Right ventricle myocardium superior (tissue), 1 donor: ENCODE data around the gene SOCS7. TPM values are rescaled to one million over a fixed set of nuclear protein-coding genes. Genes with fewer than 3 reads are reported as not detected.
"Not testable (repeated sequence)": the region's sequence is repeated elsewhere in the genome, so short reads cannot be mapped to it uniquely, and the experiment has no call there.

ENCODE experiments used
- ATAC-seq: fragments of 200-7000 bp; cut with Tn5 transposase; one replicate; pipeline ENCODE4 v1.9.1; 2020; ENCODE audit warnings: mild to moderate bottlenecking; ENCODE audit not compliant: poor library complexity
- DNase-seq: peaks from one replicate; pipeline ENCODE4 v3.0.0-alpha.2; 2020
- intact Hi-C: fragments of 100-400 bp; cut with DNase I; formaldehyde crosslinking; loops from one replicate; pipeline ENCODE4 v1.11.2; 2022
- total RNA-seq: library from RNA; stranded (reverse); fragmentation: NEBNext Ultra II Directional; extraction: Animal tissue kit (Norgen Biotek cat#: 25700); gene quantifications from one replicate; pipeline ENCODE4 v1.2.1, GENCODE V29; 2021
- donor health status: DM: no; HTN: yes; CAD: no; lungs with severe emphysema.

Gene SOCS7
- total RNA-seq, 1 donor from 2014 or later = 10.1 TPM

DNA sequence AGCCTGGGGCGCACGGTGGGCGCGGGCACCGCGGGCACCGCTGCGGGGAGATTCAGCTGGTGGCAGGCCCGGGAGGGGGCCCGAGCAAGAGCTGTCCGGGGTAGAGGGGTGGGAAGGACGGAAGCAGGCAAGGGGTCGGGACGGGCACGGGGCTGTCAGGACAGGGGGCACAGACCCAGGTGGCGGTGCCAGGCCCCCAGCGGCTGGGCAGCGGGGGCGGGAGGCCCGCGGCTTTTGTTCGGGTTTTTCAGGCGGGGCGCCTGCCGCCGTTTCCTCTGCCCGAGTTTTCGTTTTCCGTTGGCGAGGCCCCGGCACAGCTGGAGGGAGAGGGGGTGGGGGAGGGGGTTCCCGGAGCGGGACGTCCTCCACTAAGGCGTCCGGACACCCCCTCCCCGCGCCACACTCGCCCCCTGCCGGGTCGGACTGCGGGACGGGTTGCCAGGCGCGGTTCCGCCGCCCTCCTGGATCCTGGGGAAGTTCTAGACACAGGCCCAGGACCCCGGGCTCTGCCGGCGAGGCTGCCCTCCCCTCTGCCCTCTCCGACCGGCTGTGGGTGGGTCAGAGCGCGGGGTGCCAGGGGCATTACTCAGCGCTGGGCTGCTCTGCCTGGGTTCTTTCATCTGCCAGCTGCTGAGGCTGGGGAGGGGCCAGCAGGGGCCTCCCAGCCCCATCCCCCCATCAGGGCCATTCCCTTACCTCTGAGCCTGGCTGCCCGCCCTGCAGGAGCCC lies 77.2 kb downstream of the SOCS7 start:
- peak; percentile 79 for DNase-seq
- ATAC-seq = peak; percentile 74
- intact Hi-C loops = loop anchor here (5.0 kb wide), 1 partner anchor 38 kb away; no protein-coding TSS in a partner anchor

DNA sequence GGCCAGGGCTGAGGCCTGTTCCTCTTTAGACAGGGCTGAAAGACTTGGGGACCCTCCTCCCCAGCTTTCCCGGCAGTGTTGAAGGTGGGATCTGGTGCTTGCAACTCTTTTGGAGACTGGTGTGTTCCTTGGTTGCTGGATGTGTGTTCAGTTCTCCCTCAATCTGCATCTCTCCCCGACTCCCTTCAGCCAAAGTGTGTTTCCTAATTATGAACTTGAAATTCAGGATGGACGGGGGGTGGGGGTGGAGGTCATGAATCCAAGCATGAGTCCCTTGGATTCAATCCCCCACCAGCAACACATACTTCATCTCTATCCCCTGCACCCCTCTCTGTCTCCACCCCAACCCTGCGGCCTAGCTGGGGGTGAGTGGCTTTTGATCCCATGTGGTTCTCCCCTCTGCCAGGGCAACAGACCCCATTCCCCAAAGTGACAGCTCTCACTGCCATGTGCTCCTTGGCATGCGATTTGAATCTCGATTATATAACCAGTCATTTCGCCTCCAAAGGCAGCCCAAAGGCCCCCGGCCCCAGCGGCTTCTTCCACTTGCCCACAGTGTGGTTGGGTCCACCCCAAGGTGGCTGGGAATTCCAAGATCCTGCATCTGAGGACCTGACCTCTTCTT lies 77.9 kb downstream of the SOCS7 start:
- intact Hi-C loops = loop anchor here (5.0 kb wide), 1 partner anchor 38 kb away; no protein-coding TSS in a partner anchor
- DNase-seq (no peak), ATAC-seq (no peak)

DNA sequence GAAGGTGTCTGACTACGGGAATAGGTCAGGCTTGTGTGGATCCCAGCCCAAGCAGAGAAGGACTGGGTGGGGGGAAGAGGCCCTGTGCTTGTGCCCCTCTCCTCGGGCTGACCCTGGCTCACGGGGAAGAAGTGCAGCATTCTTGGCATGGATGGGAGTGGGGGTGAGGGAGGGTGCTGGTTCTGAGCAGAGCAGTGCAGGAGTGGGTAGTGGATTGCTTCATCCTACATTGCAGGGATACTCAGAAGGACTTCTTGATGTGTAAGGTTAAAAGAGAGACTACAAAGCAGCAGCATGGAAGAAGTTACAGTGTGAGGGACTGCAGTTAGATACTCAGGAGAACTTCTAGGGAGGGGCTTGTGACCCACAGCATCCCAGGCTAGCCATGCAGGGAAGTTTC lies 78.7 kb downstream of the SOCS7 start:
- intact Hi-C loops = no loop called here
- peak; percentile 12 for ATAC-seq
- no peak for DNase-seq

DNA sequence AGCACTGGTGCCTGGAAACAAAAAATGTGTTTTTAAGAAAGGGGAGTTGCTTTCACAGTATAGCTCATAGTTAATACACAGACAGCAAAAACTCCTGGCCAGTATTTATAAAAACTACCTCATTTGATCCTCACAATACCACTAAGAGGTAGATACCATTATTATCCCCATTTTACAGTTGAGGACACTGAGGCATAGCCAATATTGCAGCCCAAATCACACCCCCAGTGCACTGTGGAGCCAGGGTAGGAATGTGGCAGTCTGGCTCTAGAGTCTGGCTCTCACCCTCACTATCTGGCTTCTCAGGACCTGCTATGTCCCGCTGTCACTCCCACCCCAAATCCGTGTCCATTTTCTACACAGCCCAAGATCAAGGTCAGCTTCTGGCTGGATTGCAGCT lies 79.2 kb downstream of the SOCS7 start:
- intact Hi-C loops = no loop called here
- no peak for ATAC-seq
- no peak for DNase-seq

DNA sequence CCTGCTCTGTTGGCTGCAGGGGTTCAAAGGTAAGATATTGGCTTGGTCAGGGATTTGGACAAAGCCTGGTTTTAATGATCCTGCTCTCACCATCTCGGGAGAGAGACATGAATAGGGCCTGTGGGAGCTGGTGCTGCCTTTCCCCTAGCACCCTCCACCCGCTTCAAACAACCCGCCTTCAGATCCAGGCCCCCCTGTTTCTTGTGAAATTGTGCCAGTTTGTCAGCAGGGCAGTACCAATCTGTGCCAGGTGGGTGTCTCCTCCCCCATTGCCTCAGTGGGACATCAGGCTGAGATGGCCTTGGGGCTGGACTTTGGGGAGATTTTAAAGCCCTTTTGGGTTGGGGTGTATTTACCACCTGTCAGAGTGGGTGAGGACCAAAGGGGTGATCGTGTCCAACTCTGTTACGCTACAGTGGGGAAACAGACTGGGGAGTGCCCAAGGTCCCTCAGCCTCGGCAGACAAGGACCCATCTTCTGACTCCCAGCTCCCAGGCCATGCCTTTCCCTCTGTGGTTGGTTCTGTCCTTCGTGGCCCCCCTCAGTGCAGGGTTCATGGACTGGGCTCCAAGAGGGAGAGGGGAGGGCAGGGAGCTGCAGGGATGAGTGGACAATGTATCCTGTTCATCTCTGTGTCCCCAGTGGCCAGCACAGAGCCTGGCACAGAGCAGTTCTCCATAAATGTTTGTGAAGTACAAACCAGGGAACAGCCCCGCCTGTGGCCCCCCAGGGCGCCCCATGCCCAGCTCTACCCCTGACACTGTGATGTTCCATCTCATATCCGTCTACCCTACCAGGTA lies 79.9 kb downstream of the SOCS7 start:
- intact Hi-C loops = no loop called here
- no peak for DNase-seq
- ATAC-seq = no peak

DNA sequence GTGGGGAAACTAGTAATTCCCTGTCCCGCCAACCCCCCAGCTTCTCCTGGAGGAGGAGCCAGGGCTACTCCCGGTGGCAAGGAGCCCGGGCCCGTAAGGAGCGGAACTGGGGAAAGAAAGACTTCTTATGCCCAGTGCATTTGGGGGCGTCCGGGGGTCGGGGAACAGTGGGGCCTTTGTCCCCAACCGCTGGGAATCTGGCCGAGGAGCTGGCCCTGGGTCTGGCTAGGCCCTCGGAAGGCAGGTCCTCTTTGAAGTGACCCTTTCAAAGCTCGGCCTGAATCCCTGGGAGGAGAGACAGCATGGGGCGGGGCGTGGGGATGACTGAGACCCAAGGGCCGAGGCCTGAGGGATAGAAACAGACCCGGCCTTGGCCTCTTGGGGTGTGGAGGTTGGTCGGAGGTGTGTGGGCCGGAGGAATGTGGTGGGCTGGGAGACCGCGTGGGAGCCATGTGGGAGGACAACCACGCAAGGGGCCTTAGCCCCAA lies 82.6 kb downstream of the SOCS7 start:
- ATAC-seq = no peak
- intact Hi-C loops = no loop called here
- no peak for DNase-seq

DNA sequence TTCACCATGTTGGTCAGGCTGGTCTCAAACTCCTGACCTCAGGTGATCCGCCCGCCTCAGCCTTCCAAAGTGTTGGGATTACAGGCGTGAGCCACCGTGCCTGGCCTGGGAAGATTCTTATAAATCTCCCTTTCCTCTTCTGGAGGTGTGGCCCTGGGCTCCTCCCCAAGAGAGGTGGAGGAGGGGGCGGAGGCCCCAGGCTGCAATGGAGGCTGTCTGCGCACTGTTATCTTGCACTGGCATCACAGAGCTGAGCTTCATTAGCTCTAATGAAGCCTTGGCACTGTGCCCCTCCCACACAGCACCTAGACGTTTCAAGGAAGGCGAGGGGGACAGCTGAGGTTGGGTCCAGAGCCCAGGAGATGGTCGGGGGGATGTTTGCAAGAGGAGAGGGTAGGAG lies 84.2 kb downstream of the SOCS7 start:
- no peak for DNase-seq
- intact Hi-C loops = no loop called here

DNA sequence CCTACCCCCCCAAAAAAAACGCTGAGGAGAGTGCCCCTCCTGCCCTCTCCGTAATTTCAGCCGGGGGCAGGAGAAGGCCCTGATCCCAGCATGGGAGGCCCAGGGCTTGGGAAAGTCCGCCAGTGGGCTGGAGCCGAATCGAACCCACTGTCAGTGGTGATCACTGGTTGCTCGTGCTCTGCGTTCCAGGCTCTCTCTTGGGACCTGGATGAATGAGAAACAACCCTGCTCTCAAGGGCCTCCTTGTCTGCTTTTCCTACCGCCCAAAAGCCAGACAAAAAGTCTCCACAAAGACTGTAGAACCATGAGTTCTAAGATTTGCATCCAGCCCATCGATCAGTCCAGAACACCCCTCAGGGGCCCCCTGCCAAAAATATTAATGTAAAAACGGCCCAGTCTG lies 84.7 kb downstream of the SOCS7 start:
- intact Hi-C loops = no loop called here
- ATAC-seq (no peak), DNase-seq (no peak)

More for the DNA sequence above, 84.2 kb downstream of the SOCS7 start:
- ATAC-seq = no peak

DNA sequence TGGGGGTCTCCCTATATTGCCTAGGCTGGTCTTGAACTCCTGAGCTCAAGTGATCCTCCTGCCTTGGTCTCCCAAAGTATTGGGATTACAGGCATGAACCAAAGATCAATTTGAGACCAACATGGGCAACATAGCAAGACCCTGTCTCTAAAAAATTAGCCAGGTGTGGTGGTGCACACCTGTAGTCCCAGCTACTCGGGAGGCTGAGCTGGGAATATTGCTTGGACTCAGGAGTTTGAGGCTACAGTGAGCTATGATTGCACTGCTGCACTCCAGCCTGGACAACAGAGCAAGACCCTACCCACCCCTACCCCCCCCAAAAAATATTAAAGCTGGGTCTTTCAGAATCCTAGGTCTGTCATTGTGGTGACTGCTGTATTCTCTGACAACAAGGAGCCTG lies 85.7 kb downstream of the SOCS7 start:
- intact Hi-C loops, DNase-seq, ATAC-seq: not testable (repeated sequence)

DNA sequence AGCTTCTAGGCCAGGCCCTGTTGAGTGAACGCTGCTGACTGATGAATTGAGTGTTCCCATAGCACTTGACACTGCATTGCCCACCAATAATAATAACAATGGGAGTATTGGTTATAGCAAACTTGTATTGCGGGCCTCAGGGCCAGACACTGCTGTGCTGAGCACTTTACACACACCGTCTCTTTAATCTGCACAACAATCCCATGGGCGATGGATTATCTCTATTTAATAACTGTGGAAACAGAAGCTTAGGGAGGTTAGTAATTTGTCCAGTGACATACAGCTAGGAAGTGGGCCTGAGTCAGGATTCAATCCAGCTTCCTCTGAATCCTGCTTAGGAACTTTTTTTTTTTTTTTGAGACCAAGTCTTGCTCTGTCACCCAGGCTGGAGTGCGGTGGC lies 87.8 kb downstream of the SOCS7 start:
- intact Hi-C loops = no loop called here
- DNase-seq (no peak), ATAC-seq (no peak)

DNA sequence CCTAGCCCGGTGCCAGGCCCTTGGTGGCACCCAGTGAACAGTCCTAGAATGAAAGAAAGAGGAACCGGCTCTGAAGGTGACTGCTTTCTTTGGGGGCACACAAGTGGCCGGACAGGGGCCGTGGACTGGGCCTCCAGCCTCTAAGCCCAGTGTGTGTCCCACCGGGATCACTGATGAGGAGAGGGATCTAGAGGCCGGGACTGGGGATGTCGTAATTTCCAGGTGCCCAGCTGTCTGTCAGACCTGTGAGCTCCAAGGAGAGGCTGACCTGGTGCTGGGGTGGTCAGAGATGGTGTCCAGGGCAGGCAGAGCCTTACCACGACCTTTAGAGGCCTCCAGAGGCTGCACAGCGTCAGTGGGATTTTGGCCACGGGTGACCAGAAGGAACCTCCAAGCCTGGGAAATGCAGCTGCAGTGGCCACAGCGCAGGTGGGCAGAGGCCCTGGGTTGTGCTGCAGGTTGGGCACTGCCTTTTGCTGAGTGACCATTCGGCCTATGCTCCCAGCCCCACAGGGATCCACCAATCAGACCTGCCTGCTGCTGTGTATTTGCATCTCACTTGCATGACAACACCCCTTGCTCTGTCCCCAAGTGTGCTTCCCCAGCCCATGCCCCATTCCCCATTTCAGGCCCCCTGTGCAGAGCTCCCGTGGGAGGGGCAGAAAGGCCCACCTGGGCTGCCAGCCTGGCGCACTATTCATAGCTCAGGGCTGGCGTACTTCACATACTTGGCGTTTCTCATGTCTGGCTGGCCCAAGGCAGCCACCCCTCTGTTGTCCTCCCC lies 89.2 kb downstream of the SOCS7 start:
- ATAC-seq = peak; percentile 84
- DNase-seq = peak; percentile 72
- intact Hi-C loops = loop anchor here (5.0 kb wide), 1 partner anchor 36 kb away; no protein-coding TSS in a partner anchor

DNA sequence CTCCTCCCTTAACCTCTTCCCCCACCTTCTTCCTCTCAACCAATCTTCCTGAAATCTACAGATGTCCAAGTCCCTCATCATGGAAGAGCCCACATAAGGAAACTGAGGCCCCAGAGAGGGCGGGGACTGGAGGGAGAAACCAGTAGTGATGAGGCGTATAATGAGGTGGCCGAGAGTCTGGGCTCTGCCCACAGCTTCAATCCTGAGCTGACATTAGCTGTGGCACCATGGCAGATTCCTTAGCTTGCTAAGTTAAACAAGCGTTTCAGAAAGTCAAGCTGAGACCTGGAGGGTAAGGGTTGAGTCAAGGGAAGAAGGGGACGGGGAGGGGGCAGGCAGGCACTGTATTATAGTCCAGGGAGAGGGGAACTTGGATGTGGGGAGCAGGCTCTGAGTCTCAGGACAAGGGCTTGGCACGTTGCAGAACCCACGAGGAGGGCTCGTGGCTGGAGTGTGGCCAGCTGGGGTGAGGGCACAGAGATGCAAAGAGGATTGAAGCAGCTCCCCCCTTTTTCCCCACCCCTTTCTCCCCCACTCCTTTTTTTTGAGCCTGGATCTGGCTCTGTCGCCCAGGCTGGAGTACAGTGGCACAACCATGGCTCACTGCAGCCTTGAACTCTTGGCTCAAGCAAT lies 89.9 kb downstream of the SOCS7 start:
- ATAC-seq = peak; percentile 37
- intact Hi-C loops = loop anchor here (5.0 kb wide), 1 partner anchor 36 kb away; no protein-coding TSS in a partner anchor
- DNase-seq = no peak

DNA sequence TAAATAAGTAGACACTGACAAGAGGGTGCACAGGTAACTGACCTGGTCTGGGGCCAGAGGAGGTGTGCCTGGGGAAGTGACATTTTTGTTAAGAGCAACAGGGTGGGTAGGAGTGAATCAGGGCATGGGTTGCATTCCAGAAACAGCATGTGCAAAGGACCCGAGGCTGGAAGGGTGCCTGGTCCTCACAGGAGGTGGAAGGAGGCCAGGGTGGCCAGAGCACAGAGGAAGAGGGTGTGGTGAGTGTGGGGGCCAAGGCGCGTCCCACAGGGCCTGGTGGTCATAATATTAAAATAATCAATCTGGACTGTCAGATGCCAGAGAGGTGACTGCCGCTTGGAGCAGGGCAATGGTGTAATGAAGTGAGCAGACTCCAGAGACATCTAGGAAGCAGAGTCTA lies 90.9 kb downstream of the SOCS7 start:
- no peak for DNase-seq
- ATAC-seq = peak; percentile 16
- intact Hi-C loops = loop anchor here (5.0 kb wide), 1 partner anchor 35 kb away; no protein-coding TSS in a partner anchor

DNA sequence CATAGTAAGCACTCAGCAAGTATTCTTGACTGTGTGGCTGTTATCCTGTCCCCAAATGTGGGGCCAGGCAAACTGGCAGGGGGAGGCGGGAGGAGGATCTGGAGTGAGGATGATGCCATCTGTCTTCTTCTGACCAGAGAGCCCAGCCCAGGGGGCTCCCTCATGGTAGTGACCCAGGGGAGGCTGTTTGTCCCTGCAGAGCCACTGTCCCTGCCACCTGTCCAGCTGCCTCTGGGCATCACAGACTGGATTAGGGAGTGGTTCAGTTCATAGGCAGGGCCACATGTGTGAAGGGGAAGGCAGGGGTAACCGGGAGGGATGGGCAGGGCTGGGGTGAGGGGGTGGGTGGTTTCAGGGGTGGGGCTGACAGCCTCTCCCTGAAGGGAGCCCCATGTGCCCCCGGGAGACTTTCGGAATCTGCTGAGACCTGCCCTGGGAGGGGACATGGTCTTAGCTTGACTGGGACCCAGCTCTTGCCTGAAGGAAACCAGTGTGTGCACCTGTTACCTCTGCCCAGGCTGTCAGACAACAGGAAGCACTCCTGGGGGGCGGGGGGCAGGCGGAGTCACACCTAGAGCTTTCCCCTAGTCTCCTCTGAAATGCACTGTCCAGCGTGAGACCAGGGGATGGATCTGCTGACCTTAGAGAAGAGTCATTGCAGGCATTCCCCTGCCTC lies 91.8 kb downstream of the SOCS7 start:
- no peak for DNase-seq
- intact Hi-C loops = loop anchor here (5.0 kb wide), 1 partner anchor 34 kb away; no protein-coding TSS in a partner anchor
- no peak for ATAC-seq

DNA sequence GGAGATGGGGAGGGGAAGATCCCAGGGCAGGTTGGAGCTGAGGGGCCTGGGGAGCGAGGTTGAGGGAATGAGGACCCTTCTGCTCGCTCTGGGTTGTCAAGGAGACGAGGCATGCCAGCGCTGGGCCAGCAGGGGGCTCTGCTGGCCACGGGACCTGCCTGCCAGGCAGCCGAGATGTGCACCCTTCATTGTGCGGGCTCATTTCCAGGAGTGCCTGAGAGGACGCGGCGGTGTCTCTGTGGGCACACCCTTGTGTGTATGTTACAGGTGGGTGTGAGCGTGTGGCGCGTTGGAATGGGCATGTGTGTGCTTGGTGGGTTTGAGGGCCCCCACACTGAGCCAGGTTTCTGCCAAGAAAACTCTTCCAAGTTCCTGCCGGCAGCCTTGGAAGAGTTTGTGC lies 92.5 kb downstream of the SOCS7 start:
- ATAC-seq (peak; percentile 66), DNase-seq (peak; percentile 84)
- intact Hi-C loops = loop anchor here (5.0 kb wide), 1 partner anchor 33 kb away; no protein-coding TSS in a partner anchor

DNA sequence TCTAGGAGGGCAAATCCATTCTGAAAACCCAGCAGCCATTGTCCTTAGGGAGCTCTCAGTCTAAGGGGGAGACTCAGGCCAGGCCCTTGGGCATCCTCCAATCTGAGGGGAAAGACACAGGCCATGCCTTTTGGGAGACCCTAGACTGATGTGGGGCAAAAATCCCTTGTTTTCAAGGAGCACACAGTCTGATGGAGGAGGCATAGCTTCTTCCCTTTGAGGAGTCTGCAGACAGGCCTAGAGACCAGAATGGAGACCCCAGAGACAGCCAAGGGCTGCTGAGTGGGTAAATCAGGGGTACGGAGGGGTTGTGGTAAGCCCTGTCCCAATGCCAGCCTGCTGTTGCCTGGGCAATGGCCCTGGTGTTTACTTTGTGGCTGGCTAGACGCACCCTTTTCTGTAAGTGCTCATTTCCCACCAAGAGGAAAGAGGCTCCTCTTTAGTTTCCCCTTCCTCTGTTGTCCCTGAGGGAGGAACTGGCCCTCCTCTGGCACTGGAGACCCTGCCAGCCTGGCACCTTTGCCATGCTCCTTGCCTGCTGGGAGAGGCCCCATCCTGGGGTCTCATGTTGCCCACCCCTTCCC lies 96.0 kb downstream of the SOCS7 start:
- DNase-seq (no peak), ATAC-seq (no peak)
- intact Hi-C loops = no loop called here

DNA sequence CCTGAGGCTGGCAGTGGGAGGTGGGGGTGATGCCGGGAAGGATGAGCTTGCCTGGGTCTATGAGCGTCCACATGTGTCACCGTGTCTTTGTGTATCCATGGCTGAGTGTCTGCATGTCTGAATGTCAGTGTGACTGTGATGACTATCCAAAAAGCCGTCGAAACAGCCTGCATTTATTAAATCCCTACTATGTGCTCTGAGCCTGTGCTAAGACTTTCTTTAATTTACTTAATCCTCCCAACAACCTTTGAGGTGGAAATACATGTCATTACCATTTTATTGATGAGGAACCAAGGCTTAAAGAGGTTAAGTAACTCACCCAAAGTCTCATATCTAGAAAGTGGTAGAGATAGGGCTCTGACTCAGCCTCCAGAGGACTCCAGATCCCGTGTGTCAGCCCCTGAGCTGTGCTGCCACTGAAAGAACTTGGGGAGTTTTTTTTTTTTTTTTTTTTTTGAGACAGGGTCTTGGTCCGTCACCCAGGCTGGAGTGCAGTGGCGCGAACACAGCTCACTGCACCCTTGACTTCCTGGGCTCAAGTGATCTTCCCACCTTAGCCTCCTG lies 96.6 kb downstream of the SOCS7 start:
- intact Hi-C loops = no loop called here
- DNase-seq (no peak), ATAC-seq (no peak)
